NB4 (cell line): Measurements from ENCODE around the gene ARHGEF25.

Source experiments
- CTCF ChIP-seq: IDR thresholded peaks from one replicate; pipeline ENCODE4 v1.5.1; 2012; ENCODE audit warnings: low read depth, low read length
- MAX ChIP-seq: IDR thresholded peaks from 2 replicates; pipeline ENCODE4 v1.6.1; 2011; ENCODE audit warnings: low read depth, low read length
- MYC ChIP-seq: IDR thresholded peaks from 2 replicates; pipeline ENCODE4 v1.6.1; 2011; ENCODE audit warnings: low read depth, low read length
- POLR2A ChIP-seq: IDR thresholded peaks from 2 replicates; pipeline ENCODE4 v1.6.1; 2011; ENCODE audit warnings: mild to moderate bottlenecking; ENCODE audit not compliant: insufficient read length; ENCODE audit errors: extremely low read depth

- TF ChIP-seq CTCF, result no peak
- no peak for TF ChIP-seq POLR2A
- TF ChIP-seq MYC, result no peak
- no peak for TF ChIP-seq MAX
These were observed 8.7 kb upstream of the ARHGEF25 start for GRCh38 chr12:57602544-57602943.
